Epidermal melanocyte (primary cell): ENCODE data around the gene CNGA3.
"Not testable (repeated sequence)": the region's sequence is repeated elsewhere in the genome, so short reads cannot be mapped to it uniquely, and the experiment has no call there.

ENCODE experiments used
- DNase-seq: peaks from one replicate; pipeline ENCODE4 v3.0.0; 2011; ENCODE audit warnings: low spot score; ENCODE audit not compliant: insufficient read length

CNGA3 gene

GRCh38 chr2:98346311-98347236, at the start of gene CNGA3:
TSS of gene CNGA3 (plus strand) at chr2:98346456. CDS start at chr2:98369976, 23,520 bp downstream.
- DNase-seq: no peak

GRCh38 chr2:98297817-98298682, 48.2 kb upstream of the CNGA3 start:
- DNase-seq: no peak

- DNase-seq: no peak
Observed at GRCh38 chr2:98298683-98299164, 47.5 kb upstream of the CNGA3 start.

GRCh38 chr2:98299211-98299905, 46.9 kb upstream of the CNGA3 start:
- no peak for DNase-seq

- no peak for DNase-seq
Observed at GRCh38 chr2:98300141-98300874, 45.9 kb upstream of the CNGA3 start.

GRCh38 chr2:98301469-98301868, 44.8 kb upstream of the CNGA3 start:
- DNase-seq: no peak

- DNase-seq: not testable (repeated sequence)
Observed at GRCh38 chr2:98307131-98307696, 39.0 kb upstream of the CNGA3 start.

- DNase-seq: no peak
Observed at GRCh38 chr2:98308068-98308467, 38.2 kb upstream of the CNGA3 start.

GRCh38 chr2:98308532-98308931, 37.7 kb upstream of the CNGA3 start:
- no peak for DNase-seq

GRCh38 chr2:98309580-98309979, 36.7 kb upstream of the CNGA3 start:
- no peak for DNase-seq

- DNase-seq: no peak
Observed at GRCh38 chr2:98310010-98310409, 36.2 kb upstream of the CNGA3 start.

- DNase-seq: no peak
Observed at GRCh38 chr2:98311090-98311489, 35.2 kb upstream of the CNGA3 start.

- no peak for DNase-seq
Observed at GRCh38 chr2:98311771-98312545, 34.3 kb upstream of the CNGA3 start.

- DNase-seq: no peak
Observed at GRCh38 chr2:98313492-98314250, 32.6 kb upstream of the CNGA3 start.

GRCh38 chr2:98314251-98314650, 32.0 kb upstream of the CNGA3 start:
- no peak for DNase-seq

GRCh38 chr2:98315957-98316356, 30.3 kb upstream of the CNGA3 start:
- DNase-seq: no peak

- no peak for DNase-seq
Observed at GRCh38 chr2:98317214-98317613, 29.0 kb upstream of the CNGA3 start.

GRCh38 chr2:98320171-98320570, 26.1 kb upstream of the CNGA3 start:
- DNase-seq: not testable (repeated sequence)

- DNase-seq: no peak
Observed at GRCh38 chr2:98324181-98324580, 22.1 kb upstream of the CNGA3 start.
